Gastrocnemius medialis (tissue), 4 donors: ENCODE measurements around the gene ERCC5. TPM values are rescaled to one million over a fixed set of nuclear protein-coding genes. Genes with fewer than 3 reads are reported as not detected.
A peak's percentile ranks its signal among the peaks of the same experiment; 100 is the strongest.

Experiments used
- ATAC-seq, 2 donors: fragments of 150-250 bp; one replicate each; pipeline ENCODE4 v1.9.1; 2016
- DNase-seq, 2 donors: peaks; one replicate each; pipeline ENCODE4 v3.0.0-alpha.2; 2019
- H3K27ac ChIP-seq, 4 donors: fragments of 200-600 bp; sonication (generic); 1 replicate in 1 of 4; 2 replicates in 3 of 4; pipeline ENCODE4 v1.5.1; 2016 to 2018; ENCODE audit warnings: mild to moderate bottlenecking in 2 of 4, moderate library complexity in 1 of 4
- H3K27me3 ChIP-seq, 3 donors: fragments of 200-600 bp; sonication (generic) in 2 of 3; 1 replicate in 1 of 3; 2 replicates in 2 of 3; pipeline versions ENCODE4 v1.5.1 to v1.6.0; 2016 to 2019; ENCODE audit warnings: mild to moderate bottlenecking in 1 of 3, moderate library complexity in 1 of 3
- H3K36me3 ChIP-seq, 2 donors: fragments of 200-600 bp; sonication (generic) in 1 of 2; one replicate each; pipeline ENCODE4 v1.5.1; 2017 to 2018
- H3K4me1 ChIP-seq, 2 donors: fragments of 200-600 bp; sonication (generic) in 1 of 2; one replicate each; pipeline ENCODE4 v1.5.1; 2016 to 2017; ENCODE audit warnings: mild to moderate bottlenecking in 2 of 2
- H3K4me3 ChIP-seq, 4 donors: fragments of 200-600 bp; sonication (generic) in 3 of 4; 1 replicate in 1 of 4; 2 replicates in 3 of 4; pipeline ENCODE4 v1.5.1; 2016 to 2019; ENCODE audit warnings: mild to moderate bottlenecking in 2 of 4
- H3K9me3 ChIP-seq, 3 donors: fragments of 200-600 bp; sonication (generic) in 2 of 3; 1 replicate in 1 of 3; 2 replicates in 2 of 3; pipeline ENCODE4 v1.5.1; 2016 to 2019
- POLR2A ChIP-seq, 2 donors: fragments of 450-650 bp; IDR thresholded peaks; one replicate each; pipeline ENCODE4 v1.6.1; 2017; ENCODE audit warnings: antibody characterized with exemption in 2 of 2, mild to moderate bottlenecking in 2 of 2, moderate library complexity in 2 of 2
- in situ Hi-C, 4 donors: fragments of 200-750 bp; cut with MboI; loops; one replicate each; pipeline versions ENCODE4 v1.15.0 to v1.8.0; 2017; ENCODE audit warnings: low sequenced_read_pairs in 4 of 4
- intact Hi-C: fragments of 100-400 bp; cut with DNase I; formaldehyde crosslinking; loops from one replicate; pipeline ENCODE4 v1.15.1; 2023; ENCODE audit warnings: low total_unique reads
- total RNA-seq, 4 donors: library from RNA; depleted of rRNA; stranded (reverse); fragments of >200 nt; gene quantifications; one replicate each; pipeline versions ENCODE4 v1.1.0 to v1.2.3, GENCODE V29; 2016
- TF ChIP-seq, protein P1 (sequence below), 5 experiments: fragments of 450-650 bp in 3 of 5; fragments of 200-600 bp in 2 of 5; sonication (generic) in 2 of 5; IDR thresholded peaks in 4 of 5; conservative IDR thresholded peaks in 1 of 5; 1 replicate in 4 of 5; 2 replicates in 1 of 5; pipeline ENCODE4 v1.5.1; 2016 to 2019; ENCODE audit warnings: antibody characterized with exemption in 5 of 5, mild to moderate bottlenecking in 3 of 5, moderate library complexity in 3 of 5

The ERCC5 gene
- total RNA-seq: 10 to 100 TPM; 43.5 to 77.7 (median 46.8) TPM

DNA sequence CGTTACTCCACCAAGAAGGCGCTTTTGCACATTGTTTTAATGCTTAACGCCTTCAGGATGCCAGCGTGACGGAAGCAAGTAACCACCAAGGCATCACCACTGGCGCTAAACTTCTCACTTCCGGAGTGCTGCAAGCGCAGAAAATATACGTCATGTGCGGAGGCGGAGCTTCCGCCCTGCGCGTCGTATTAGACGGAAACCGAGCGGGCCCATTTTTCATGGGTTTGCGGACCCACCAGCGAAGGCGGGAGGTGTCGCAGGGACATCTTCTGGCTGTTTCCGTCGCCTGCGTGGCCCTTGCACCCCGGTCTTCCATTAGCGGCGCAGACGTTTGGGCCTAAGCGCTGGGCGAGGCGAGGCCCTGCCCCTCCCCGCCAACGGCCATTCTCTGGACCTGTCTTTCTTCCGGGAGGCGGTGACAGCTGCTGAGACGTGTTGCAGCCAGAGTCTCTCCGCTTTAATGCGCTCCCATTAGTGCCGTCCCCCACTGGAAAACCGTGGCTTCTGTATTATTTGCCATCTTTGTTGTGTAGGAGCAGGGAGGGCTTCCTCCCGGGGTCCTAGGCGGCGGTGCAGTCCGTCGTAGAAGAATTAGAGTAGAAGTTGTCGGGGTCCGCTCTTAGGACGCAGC, at the start of gene ERCC5:
Gene ERCC5, plus strand, starts transcription at position 403 of the 631 bp plus-strand sequence. CDS start 235 bp downstream, outside the sequence.
- Histone ChIP-seq H3K4me1 (peaks cover 19 to 21% of the 10 kb centered on the region in 2 donors), H3K36me3 (no peaks in the 10 kb centered on the region), H3K27ac (peak within 1 kb of the TSS; percentile 92 to 98 (median 96)), H3K27me3 (no peaks in the 10 kb centered on the region), H3K9me3 (no peaks in the 10 kb centered on the region), H3K4me3 (peak within 1 kb of the TSS; percentile 75 to 94 (median 92))
- DNase-seq: peak; percentile 85 to 91
- peak; percentile 90 to 92 for ATAC-seq
- in situ Hi-C loops (loop anchor here in 3 of 4 donors (5.0 to 10.0 kb wide), 3 partner anchors 248 to 263 kb away; partner anchors contain the start of gene TPP2 (in 1 of the 3)), intact Hi-C loops (loop anchor here (1.0 to 10.0 kb wide), 6 partner anchors 17 to 253 kb away; partner anchors contain the start of genes BIVM and TPP2)
- TF ChIP-seq, protein P1, sequence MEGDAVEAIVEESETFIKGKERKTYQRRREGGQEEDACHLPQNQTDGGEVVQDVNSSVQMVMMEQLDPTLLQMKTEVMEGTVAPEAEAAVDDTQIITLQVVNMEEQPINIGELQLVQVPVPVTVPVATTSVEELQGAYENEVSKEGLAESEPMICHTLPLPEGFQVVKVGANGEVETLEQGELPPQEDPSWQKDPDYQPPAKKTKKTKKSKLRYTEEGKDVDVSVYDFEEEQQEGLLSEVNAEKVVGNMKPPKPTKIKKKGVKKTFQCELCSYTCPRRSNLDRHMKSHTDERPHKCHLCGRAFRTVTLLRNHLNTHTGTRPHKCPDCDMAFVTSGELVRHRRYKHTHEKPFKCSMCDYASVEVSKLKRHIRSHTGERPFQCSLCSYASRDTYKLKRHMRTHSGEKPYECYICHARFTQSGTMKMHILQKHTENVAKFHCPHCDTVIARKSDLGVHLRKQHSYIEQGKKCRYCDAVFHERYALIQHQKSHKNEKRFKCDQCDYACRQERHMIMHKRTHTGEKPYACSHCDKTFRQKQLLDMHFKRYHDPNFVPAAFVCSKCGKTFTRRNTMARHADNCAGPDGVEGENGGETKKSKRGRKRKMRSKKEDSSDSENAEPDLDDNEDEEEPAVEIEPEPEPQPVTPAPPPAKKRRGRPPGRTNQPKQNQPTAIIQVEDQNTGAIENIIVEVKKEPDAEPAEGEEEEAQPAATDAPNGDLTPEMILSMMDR (IDR thresholded peaks at IDR 0.05 in 4 of 5, conservative IDR thresholded peaks at IDR 0.05 in 1 of 5): peak in 1 of 5 experiments; percentile 42
- peak; percentile 63 to 70 for TF ChIP-seq POLR2A (IDR thresholded peaks at IDR 0.05)

DNA sequence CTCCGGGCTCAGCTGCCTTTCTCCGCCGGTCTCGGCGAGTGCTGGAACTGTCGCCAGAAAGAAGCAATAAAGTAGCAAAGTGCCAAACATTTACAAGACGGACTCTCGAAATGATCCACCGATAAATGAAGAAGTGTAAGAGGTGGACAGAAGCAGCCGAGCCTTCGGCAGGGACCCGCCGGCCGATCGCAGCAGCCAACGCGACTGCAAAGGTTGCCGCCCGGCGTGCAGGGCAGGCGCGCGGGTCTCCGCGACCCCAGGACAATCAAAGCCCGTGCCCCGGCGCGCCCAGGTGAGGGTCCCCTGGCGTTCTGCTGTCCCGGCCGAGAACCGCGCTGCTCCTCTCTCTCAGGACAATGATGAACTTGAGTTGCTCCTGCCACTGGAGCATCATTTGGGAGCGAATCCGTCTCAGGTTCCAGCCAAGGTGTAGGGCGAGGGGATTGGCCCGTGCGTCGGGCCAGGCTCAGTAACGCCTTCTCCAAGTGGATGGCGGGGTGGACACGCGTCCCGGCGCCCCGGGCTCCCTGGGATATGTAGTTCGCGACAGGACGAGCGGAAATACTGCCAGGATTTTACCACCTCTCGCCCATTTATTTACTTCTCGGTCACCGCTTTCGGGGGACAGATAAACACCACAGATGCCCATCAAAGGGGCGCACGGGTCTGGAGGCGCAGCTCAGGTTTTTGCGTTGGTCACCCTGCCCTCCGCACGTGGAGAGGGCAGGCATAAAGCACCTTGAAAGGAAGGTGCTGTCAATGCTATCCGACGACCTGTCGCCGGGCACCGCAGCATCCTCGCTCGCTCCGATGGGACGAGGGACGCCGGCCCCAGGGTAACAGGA, 47.0 kb upstream of the ERCC5 start, which contains the start of the genes BIVM and POGLUT2:
Gene BIVM, plus strand, starts transcription at position 539 of the 845 bp plus-strand sequence. CDS start 8,149 bp downstream, outside the sequence.
Gene POGLUT2, minus strand, starts transcription at position 396 of the 845 bp plus-strand sequence. Its CDS starts 306 bp downstream, at position 90.
- H3K27me3 ChIP-seq: no peaks in the 10 kb centered on the region
- peaks cover 25 to 29% of the 10 kb centered on the region in 2 donors for H3K4me1 ChIP-seq

DNA sequence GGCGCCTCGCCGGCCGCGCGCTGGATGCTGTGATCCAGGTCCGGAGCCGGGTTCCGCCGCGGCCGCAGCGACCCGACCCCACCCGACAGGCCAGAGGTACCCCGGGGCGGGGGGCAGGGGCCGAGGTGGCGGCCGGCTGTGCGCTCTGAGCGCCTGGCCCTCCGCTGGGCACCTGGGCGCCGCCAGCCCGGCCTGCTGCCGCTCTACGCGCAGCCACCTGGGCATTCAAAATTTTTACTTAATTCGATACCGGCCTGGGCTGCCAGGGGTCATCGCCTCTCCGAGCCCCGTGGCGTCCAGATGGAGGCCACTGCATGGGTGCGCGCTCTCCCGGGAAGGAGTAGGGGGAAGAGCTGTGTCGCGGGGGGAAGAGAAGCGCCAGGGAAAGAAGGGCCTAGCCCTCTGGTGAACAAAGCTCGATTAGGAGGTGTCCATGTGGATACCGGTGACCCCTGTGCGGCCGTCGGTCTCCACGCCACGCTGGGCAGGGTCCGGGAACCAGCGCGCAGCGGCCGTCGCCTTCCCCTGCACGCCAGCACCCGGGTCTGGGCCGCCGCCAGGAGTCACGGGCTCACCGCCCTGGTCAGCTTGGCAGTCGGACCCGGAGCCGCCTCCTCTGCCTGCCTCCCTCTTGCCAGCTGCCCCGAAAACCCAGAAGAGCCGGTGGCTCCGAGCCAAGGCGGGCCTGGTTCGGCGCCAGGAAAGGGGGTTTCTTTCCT, 46.2 kb upstream of the ERCC5 start:
- TF ChIP-seq, protein P1 (IDR thresholded peaks at IDR 0.05 in 4 of 5, conservative IDR thresholded peaks at IDR 0.05 in 1 of 5): no peak
- no peak for TF ChIP-seq POLR2A (IDR thresholded peaks at IDR 0.05)
- intact Hi-C loops: loop anchor here (1.0 to 5.0 kb wide), 5 partner anchors 26 to 219 kb away; partner anchors contain the start of gene TEX30
- no peaks in the 10 kb centered on the region for H3K36me3 ChIP-seq
- in situ Hi-C loops: no loop called here
- peaks cover 25 to 29% of the 10 kb centered on the region in 2 donors for H3K4me1 ChIP-seq
- H3K27ac ChIP-seq: peak overlapping the region; percentile 75 to 91 (median 89)
- H3K9me3 ChIP-seq: no peaks in the 10 kb centered on the region
- peak; percentile 33 to 42 for ATAC-seq
- H3K4me3 ChIP-seq: peak overlapping the region; percentile 68 to 87 (median 78)
- no peaks in the 10 kb centered on the region for H3K27me3 ChIP-seq
- DNase-seq: peak; percentile 4 to 23

More for the DNA sequence above, 47.0 kb upstream of the ERCC5 start, which contains the start of the genes BIVM and POGLUT2:
- DNase-seq (peak; percentile 86 to 90), ATAC-seq (peak; percentile 84 to 86)
- intact Hi-C loops: loop anchor here (1.0 kb wide), 2 partner anchors 26 to 46 kb away; partner anchors contain the start of gene TEX30
- Histone ChIP-seq H3K36me3 (no peaks in the 10 kb centered on the region), H3K4me3 (peak within 1 kb of the TSS; percentile 68 to 87 (median 78)), H3K27ac (peak within 1 kb of the TSS; percentile 75 to 91 (median 89)), H3K9me3 (no peaks in the 10 kb centered on the region)
- peak in 1 of 2 donors; percentile 19 for TF ChIP-seq POLR2A (IDR thresholded peaks at IDR 0.05)
- TF ChIP-seq, protein P1 (IDR thresholded peaks at IDR 0.05 in 4 of 5, conservative IDR thresholded peaks at IDR 0.05 in 1 of 5): no peak
- in situ Hi-C loops: no loop called here
